GM13977 (cell line): ENCODE measurements around the gene CSMD2.

Source experiments
- DNase-seq: peaks from one replicate; pipeline ENCODE4 v3.0.0; 2012; ENCODE audit warnings: low spot score
- CTCF ChIP-seq: IDR thresholded peaks from 2 replicates; pipeline ENCODE4 v1.5.1; 2012; ENCODE audit warnings: mild to moderate bottlenecking, control low read depth; ENCODE audit not compliant: insufficient read depth; ENCODE audit errors: extremely low read depth, missing control alignments
- in situ Hi-C: fragments of 300-500 bp; cut with MboI; formaldehyde crosslinking; loops from one replicate; pipeline ENCODE4 v1.12.0; 2022; ENCODE audit warnings: low sequenced_read_pairs, low pct_unique_long_range_greater_than_20kb, mixed read lengths, inconsistent platforms; ENCODE audit not compliant: unreplicated experiment

CSMD2 gene

GRCh38 chr1:34128186-34128889, 36.7 kb downstream of the CSMD2 start:
- no peak for TF ChIP-seq CTCF
- in situ Hi-C loops: no loop called here
- no peak for DNase-seq

- in situ Hi-C loops: no loop called here
These were observed 37.7 kb downstream of the CSMD2 start for GRCh38 chr1:34127006-34128000.

GRCh38 chr1:34126486-34126885, 38.5 kb downstream of the CSMD2 start:
- in situ Hi-C loops: no loop called here
- TF ChIP-seq CTCF: no peak

More at GRCh38 chr1:34127006-34128000, 37.7 kb downstream of the CSMD2 start:
- no peak for DNase-seq
- TF ChIP-seq CTCF: no peak

GRCh38 chr1:34125721-34126380, 39.2 kb downstream of the CSMD2 start:
- in situ Hi-C loops: no loop called here
- no peak for DNase-seq

More at GRCh38 chr1:34126486-34126885, 38.5 kb downstream of the CSMD2 start:
- DNase-seq: no peak

GRCh38 chr1:34122080-34122932, 42.7 kb downstream of the CSMD2 start:
- in situ Hi-C loops: no loop called here
- no peak for TF ChIP-seq CTCF
- DNase-seq: no peak

More at GRCh38 chr1:34125721-34126380, 39.2 kb downstream of the CSMD2 start:
- TF ChIP-seq CTCF: no peak

- in situ Hi-C loops: no loop called here
- no peak for DNase-seq
- TF ChIP-seq CTCF: no peak
These were observed 49.8 kb downstream of the CSMD2 start for GRCh38 chr1:34115233-34115632.
